Measurements from ENCODE around the gene KCNIP4.

Gene KCNIP4

DNA sequence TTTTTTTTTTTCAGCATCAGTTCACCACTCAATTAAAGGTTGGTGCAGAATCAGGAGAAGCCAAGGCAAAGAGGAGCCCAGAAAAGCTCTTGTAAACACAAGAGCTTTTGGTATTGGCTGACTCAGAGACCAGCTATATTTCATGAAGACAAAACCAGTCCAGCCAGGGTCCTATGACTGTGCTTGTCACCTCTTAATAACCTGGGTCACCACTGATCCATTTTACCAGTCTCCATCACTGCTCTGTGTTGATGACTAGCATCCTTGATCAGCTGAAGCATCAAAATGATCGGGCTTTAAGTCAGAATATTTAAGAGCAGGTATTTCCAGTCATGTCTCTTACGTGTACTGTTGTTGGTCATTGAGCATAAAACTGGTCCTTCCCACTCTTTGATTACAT, 1010.4 kb downstream of the KCNIP4 start:
- no peak for DNase-seq (ENCODE audit: low read depth)

DNA sequence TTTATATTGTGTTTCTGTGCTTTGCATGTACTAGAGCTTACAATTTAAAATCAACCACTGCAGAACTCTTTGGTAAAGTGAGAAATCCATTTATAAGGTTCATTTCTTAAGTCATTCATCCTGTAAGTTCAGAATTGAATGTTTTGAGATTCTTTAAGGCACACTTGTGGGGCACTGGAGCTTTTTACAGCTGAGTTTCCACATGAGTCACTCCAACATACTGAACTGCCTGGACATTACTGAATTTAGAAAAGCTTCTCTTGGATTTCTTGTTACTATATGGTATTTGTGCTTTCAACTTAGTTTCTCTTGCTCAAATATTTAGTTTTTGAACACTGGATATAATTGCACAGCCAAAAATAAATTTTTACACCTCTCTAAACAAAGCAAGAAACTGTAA, 1022.0 kb downstream of the KCNIP4 start:
- DNase-seq (ENCODE audit: low read depth), result no peak

DNA sequence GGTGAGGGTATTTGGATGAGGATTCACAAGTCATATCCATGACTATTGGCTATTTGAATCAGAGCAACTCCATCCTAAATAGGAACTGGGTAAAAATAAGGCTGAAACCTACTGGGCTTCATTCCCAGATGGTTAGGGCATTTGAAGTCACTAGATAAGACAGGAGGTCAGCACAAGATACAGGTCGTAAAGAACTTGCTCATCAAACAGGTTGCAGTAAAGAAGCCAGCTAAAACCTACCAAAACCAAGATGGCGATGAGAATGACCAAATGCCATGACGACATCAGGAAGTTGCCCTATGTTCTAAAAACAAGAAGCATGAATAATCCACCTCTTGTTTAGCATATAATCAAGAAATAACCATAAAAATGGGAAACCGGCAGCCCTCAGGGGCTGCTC, 1023.4 kb downstream of the KCNIP4 start:
- no peak for DNase-seq (ENCODE audit: low read depth)

DNA sequence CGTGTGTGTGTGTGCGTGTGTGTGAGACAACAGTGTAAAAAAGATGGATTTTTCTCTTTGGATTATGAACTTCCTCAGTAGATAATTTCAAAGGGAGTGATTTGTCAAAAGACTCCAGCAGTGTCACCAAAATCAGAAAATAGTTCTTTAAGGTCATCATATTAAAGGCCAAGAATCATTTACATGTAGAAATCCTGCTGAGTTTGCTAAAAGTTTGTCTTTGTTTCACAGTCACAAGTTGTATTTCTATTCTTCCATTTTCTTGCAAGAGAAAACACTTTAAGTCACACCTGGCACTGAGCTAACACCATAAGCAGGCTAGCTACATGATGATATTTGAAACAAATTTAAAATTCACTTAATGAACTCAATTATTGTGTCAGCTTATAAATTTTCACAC, 1025.6 kb downstream of the KCNIP4 start:
- no peak for DNase-seq (ENCODE audit: low read depth)

DNA sequence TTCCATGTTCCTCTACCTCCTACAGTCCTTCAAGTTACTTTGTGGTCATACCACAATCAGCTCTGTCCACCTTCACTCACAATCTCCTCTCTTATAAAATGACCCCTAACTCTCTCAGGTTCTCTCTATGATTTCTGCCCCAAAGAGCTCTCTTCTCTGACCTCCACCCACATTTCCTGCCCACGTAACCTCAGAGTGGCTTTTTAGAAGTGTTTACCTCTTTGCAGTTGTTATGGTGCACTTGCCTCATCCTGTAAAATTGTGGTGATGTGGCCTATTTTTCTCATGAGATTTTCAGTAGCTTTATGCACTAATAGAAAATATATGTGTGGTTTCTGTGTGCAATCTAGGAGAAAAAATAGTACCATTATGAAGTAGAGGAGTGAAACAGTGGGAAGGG, 1032.5 kb downstream of the KCNIP4 start:
- no peak for DNase-seq (ENCODE audit: low read depth)

DNA sequence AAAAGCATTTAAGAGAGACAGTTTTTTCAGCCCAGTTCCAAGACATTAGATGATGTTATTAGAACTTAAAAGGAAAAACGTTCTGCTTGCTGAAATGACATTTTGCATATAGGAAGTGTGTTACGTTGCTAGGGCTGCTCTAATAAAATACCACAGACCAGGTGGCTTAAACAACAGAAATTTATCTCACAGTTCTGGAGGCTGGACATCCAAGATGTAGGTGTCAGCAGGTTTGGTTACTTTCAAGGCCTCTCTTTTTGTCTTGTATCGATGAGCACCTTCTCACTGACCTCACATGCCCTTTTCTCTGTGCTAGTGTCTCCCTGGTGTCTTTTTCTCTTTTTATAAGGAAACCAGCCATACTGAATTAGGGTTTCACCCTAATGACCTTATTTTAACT, 1043.6 kb downstream of the KCNIP4 start:
- DNase-seq (ENCODE audit: low read depth), result no peak

DNA sequence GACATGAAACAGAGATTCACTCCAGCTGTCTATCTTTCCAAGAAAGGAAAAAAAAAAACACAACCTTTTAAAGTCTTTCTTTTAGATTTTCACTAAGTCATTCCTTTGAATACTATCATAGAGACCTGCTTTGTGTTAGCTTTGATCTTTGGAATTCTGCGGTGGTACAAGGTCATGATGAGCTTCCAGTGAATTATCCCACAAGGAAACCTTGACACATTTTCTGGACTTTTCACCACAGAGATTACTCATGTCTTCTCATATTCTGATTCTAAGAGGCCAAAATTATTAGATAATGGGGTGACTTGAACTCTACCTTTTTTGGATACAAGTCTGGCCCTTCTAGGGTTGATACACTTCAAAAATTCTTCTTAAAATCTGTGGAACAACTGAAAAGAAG, 1046.7 kb downstream of the KCNIP4 start:
- DNase-seq (ENCODE audit: low read depth), result no peak

DNA sequence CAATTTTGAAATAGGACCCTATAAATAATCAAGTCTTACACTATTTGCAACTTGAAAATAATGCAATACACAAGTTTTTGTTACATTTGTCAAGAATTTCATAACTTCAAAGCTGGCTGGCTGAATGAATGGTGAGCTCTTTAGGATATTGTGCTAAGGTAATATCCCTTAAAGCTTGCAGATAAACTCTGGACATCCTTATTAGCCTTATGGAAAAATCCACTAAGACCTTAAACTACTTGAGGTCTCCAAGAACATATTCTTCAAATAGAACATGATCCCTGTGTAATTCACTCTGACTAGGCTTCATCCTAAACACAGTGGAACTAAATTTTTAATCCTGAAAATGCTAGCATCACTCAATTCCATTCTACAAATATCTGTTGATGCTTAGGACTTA, 1049.0 kb downstream of the KCNIP4 start:
- DNase-seq (ENCODE audit: low read depth), result no peak

DNA sequence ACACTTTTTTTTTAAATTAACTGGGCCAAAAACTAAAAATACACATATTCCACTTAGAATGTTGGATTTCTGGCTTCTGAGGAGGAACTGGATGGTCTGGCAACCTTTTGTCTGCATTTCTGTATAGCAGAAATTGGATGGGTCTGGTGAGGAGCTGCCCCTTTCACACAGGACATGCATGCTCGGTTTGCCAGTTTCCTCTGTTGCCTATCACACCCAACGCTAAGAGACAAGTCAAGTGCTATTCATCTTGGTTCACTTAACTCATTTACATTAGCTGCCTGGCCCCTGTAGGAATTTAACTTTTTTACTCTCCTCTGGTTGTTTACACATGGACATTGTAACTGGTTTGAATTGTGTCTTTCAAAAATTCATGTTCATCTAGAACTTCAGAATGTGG, 1052.6 kb downstream of the KCNIP4 start:
- no peak for DNase-seq (ENCODE audit: low read depth)

DNA sequence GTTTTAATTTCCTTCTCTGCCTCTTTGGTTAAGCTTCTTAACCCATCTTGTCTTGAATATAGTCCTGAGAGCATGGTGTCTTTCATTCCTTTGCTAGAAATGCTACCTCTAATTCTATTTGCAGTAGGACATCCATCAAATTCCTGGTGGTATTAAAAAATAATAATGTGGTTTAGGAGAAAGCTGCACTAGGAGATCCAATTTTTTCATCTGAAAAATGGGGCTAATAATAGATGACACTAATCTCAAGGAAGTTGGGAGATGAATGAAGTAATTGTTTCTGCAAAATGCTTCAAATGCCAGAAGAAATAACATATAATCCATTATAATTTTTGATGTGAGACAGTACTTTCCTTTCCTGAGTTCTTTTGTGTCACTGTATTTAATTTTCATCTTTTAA, 1053.4 kb downstream of the KCNIP4 start:
- DNase-seq (ENCODE audit: low read depth), result no peak

DNA sequence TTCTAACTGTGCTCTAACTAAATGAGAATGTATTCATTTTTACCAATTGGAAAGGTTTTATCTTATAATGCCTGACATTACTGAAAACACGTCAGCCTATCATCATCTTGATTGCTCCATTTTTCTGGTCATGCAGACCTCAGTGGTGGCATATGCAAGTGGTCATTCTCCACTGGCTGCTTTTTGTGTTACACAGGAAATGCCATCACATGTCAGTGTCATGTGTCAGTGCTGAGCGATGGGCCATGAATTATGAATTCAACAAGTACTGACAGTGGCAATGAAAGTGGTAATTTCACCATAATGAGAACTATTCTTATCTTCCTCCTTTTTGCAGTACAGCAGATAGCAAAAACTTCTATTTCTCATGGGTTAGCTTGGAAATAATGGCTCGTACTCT, 1057.8 kb downstream of the KCNIP4 start:
- no peak for DNase-seq (ENCODE audit: low read depth)

DNA sequence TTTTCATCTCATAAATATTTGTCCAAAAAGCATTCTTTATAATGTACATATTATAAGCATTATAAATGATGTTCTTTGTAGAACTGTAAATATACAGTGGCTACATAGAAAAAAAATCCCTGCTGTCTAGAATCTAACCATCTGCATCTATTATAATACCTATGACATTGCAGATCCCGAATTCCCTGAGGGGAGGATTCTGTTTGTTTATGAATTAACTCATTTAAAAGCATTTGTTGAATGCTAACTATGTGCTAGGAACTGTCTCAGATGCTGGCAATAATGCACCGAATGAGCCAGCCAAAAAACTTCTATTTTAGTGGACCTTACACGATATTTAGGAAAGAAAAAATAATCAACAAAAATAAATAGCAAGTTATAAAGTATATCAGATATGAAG, 1058.7 kb downstream of the KCNIP4 start:
- no peak for DNase-seq (ENCODE audit: low read depth)

DNA sequence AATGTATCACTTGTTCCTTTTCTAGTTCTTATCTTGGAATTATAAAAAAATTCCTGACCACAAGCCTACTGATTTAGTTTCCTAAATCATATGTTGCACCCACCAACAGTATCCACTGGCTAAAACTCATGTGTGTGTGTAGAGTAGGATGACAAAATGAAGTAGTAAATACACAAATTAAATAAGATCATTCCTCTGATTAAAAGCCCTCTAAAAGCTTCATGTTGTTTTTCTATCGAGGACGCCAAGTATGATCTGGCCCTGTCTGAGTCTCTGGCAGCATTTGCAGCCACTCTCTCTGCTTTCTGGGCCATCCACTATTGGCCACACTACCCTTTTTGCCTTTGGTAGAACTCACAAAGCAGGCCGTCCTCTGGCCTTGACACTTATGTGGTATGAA, 1064.9 kb downstream of the KCNIP4 start:
- DNase-seq (ENCODE audit: low read depth), result no peak

DNA sequence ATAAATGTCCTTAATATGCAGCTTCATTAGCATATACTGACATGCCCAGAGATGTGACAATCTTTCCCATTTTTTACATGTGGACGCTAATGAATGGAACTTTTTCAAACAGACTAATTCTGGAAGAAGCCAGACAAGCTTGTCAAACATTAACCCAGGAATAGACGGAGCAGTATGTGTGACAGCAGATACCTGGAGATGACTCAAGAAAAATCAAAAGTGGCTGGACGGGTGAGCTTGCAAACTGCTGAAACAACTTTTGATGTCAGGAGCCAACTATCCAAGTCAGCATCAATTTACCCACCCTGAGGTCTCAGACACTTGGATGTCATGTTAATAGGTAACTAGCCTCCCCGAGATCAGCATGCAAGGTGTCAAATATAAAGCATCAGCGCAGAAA, 1065.3 kb downstream of the KCNIP4 start:
- no peak for DNase-seq (ENCODE audit: low read depth)

DNA sequence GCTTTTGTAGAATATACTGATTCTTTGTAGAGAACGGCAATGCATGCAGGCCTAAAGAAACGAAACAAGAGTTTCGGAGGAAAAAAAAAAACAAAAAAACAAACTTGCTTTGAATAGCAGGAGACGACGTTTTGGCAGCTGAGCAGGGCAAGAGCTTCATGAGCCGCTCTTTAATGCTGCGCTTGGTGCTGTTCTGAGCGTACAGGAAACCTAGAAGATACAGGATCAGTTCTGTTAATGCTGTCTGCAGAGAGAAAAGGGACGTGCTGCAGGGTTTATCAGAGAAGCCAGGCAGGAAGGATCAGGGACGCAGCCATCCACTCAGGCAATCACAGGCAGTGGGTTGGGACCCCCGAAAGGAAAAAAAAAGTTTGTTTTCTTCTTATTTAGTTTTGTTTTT, 1066.1 kb downstream of the KCNIP4 start:
- DNase-seq (ENCODE audit: low read depth), result no peak

DNA sequence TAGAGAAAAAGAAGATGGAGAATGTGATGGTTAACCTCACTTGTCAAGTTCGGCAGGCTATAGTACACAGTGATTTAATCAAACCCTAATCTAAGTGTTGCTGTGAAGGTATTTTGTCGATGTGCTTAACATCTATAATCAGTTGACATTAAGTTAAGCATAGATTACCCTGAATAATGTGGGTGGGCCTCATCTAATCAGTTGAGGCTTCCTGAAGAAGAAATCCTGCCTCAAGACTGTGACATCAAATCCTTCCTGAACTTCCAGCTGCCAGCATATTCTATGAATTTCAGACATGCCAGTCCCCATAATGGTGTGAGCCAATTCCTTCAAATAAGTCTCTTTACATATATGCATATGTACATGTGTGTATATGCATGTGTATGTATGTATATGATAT, 1066.9 kb downstream of the KCNIP4 start:
- DNase-seq (ENCODE audit: low read depth), result no peak

DNA sequence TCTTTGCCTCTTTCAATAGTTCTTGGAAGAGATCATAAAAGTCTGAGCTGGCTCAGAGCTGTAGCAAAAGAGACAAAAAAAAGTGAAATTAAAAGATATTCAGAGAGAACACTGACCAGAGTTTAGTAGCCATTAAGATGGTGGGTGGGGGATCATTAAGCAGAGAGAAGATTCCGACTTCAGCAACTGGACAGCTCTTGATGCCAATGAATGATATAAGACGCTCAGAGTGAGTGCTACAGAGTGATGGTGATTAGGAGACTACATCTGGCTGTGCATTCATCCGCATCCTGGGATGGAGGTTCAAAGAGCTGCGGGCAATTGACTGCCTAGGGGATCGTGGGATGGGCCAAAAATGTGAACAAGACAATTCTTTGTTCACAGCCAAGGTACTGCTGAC, 1069.8 kb downstream of the KCNIP4 start:
- DNase-seq (ENCODE audit: low read depth), result no peak

DNA sequence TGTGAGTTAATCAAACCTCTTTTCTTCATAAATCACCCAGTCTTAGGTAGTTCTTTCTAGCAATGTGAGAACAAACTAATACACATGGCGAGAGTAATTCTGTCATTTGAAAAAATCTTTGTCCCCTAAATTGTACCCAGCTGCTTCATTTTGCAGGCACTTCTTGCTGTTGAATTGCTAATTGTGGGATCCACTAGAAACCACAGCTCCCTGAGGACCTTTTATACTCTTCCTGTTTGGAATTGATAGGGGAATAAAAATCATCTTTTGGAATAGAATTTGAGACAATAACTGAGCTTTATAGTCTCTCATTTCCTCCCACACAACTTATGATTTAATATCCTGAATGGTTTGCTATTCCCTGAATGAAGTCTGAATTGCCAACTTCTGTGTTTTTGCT, 1078.1 kb downstream of the KCNIP4 start:
- no peak for DNase-seq (ENCODE audit: low read depth)

DNA sequence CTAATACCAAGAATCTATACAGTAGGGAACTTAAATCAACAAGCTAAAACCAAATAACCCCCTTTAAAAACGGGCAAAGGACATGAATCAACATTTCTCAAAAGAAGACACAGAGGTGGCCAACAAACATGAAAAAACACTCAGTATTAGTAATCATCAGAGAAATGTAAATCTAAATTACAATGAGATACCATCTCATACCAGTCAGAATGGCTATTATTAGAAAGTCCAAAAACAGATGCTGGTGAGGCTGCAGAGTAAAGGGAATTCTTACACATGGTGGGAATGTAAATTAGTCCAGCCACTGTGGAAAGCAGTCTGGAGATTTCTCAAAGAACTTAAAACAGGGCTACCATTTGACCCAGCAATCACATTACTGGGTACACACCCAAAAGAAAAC, 1080.5 kb downstream of the KCNIP4 start:
- no peak for DNase-seq (ENCODE audit: low read depth)

DNA sequence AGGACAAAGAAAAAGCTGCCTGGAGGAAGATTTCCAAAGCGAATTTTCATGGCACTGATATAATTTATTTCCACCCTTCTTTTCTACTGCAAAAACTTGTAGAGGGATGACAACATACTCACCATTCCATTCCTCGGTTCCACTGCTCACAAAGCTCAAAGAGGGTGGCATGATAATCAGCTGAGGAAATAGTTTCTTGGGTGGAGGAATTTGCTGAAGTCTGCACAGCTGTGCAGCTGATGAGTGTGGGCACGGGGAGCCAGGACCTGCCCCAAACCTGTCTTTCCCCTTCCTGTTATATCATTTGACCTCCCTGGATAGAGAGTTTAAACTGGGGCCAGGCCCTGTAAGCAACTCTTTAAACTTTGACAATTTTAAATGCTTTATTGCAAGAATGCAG, 1087.7 kb downstream of the KCNIP4 start:
- DNase-seq (ENCODE audit: low read depth), result no peak

DNA sequence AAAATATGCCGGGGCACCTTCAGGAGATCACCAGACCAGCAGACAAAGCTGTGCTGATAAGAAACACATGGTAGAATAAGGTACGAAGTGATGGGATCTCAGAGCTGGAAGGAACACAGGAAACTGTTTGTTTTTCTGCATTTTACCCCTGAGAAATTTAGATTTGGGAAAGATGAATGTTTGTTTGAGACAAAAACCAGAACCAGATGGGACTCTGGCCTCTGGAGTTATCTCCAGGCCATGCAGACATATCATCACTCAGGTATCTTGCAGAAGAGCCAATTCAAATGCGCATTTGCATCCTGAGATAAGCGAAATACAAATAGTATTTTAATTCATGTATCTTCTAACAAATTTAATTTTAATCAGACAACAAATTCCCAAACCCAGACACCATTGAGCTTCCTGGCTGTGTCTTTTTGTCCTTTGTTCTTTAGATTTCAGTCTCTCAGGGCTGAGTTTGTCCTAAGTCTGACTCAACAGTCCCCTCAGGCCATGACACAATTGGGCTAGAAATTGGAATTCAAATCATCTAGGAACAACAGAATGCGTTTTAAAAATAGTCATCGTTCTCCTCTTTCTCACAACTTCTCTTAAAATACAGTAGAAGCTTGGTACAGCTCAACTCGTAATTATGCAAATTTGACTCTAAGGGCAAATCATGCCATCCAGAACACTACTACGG, 1089.3 kb downstream of the KCNIP4 start:
- no peak for DNase-seq (ENCODE audit: low read depth)

DNA sequence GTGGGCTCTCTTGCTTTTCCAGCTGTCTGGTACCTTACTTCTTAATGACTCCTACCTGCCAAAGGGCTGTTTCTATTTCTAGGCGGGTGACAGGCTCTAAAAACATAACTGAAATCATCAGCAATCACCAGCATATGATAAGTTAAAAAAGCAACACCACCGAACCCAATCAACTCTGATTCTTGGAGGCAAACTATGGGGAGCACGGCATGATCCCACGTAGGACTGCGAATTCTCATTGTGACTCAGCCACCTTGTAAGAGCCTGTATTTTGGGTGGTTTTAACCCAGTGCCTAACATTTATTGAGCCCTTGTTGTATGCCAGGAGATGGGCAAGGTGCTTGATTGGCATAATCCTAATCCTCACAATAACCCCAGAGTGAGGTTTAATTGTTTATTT, 1091.5 kb downstream of the KCNIP4 start:
- DNase-seq (ENCODE audit: low read depth), result no peak

DNA sequence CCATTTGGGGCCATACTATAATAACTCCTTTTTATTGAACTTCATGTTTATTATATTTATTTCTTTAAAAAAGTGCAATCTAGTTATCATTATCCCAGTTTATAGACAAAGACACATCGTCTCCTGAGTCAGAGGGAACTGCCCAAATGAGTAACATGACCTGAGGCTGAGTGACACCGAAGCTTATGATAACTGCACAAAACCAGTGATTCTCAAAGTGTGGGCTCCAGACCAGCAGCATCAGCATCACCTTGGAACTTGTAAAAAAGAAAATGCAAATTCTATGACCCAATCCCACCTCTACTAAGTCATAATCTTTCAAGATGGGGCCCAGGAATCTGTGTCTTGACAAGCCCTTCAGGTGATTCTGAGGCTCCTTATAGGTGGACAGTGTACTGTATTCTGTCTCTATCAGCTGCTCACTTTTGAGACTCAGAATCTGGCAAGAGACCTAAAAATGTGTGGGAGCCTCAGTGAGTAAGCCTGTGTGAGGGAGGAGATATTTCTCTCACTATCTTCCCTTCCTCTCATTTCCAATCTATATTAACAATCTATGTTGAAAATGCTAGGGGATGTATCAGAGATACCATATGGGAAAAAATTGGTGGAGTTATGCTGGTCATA, 1101.3 kb downstream of the KCNIP4 start:
- DNase-seq (ENCODE audit: low read depth), result no peak

DNA sequence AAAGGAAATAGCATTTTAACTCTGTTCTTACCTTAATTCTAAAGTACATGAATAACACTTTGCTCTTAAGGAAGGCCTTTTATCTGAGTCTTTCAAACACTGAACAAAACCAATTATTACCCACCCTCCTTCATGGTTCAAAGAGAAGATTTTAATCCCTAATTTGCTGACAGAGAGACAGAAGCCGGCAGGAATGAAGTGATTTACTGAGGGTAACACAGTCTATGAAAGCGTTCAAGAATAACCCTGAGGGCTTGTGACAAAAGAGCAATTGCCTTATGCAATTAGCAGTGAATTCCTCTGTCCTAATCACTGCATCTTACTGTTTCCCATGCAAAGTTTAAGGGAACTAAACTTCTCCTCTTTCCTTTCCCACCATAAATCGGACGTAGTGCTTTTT, 1104.3 kb downstream of the KCNIP4 start:
- DNase-seq (ENCODE audit: low read depth), result no peak

Data from stimulated activated CD8-positive, alpha-beta memory T cell treated with anti-CD3 and anti-CD28 coated beads, Interleukin-4, amount 100 ng/mL, for 24 hours (primary cell).